Inflammatory macrophage (primary cell): ENCODE data around the gene SH3BP1.
"Not testable (repeated sequence)": the region's sequence is repeated elsewhere in the genome, so short reads cannot be mapped to it uniquely, and the experiment has no call there.

ENCODE experiments used
- DNase-seq, 2 donors: peaks; one replicate each; pipeline ENCODE4 v3.0.0-alpha.2; 2020 to 2022

The SH3BP1 gene

GRCh38 chr22:37679670-37680069 is 40.2 kb downstream of the SH3BP1 start:
- DNase-seq = no peak

GRCh38 chr22:37680191-37680851 is 40.9 kb downstream of the SH3BP1 start:
- no peak for DNase-seq

GRCh38 chr22:37681001-37681424 is 41.5 kb downstream of the SH3BP1 start:
- DNase-seq = no peak

- DNase-seq = peak; percentile 68 to 75
Observed at GRCh38 chr22:37681556-37682049, 42.1 kb downstream of the SH3BP1 start.

GRCh38 chr22:37684803-37685615 is 45.5 kb downstream of the SH3BP1 start:
- DNase-seq = no peak

GRCh38 chr22:37686002-37686982 is 46.8 kb downstream of the SH3BP1 start, which contains the start of gene NOL12:
NOL12 (plus strand) TSS chr22:37686343; CDS start chr22:37686393, 50 bp downstream.
- peak; percentile 90 to 91 for DNase-seq

GRCh38 chr22:37690407-37690806 is 50.9 kb downstream of the SH3BP1 start:
- DNase-seq = no peak

- no peak for DNase-seq
Observed at GRCh38 chr22:37690901-37691504, 51.5 kb downstream of the SH3BP1 start.

- DNase-seq = no peak
Observed at GRCh38 chr22:37692627-37693285, 53.3 kb downstream of the SH3BP1 start.

GRCh38 chr22:37694131-37694530 is 54.7 kb downstream of the SH3BP1 start:
- not testable (repeated sequence) for DNase-seq

- not testable (repeated sequence) for DNase-seq
Observed at GRCh38 chr22:37696260-37696656, 56.8 kb downstream of the SH3BP1 start.

GRCh38 chr22:37696657-37697537 is 57.4 kb downstream of the SH3BP1 start, which contains the start of gene TRIOBP:
TRIOBP (plus strand) TSS chr22:37697048; CDS start chr22:37701366, 4,318 bp downstream.
- DNase-seq = peak; percentile 82 to 90

GRCh38 chr22:37697538-37697835 is 58.0 kb downstream of the SH3BP1 start:
- DNase-seq = no peak

GRCh38 chr22:37701141-37701786 is 61.8 kb downstream of the SH3BP1 start:
- peak; percentile 77 to 88 for DNase-seq

- no peak for DNase-seq
Observed at GRCh38 chr22:37703906-37704305, 64.4 kb downstream of the SH3BP1 start.

- DNase-seq = no peak
Observed at GRCh38 chr22:37704645-37705044, 65.2 kb downstream of the SH3BP1 start.

- DNase-seq = no peak
Observed at GRCh38 chr22:37705205-37705604, 65.7 kb downstream of the SH3BP1 start.
